Cardiac fibroblast (primary cell): ENCODE results near the gene HMBS.
"Not testable (repeated sequence)": the region's sequence is repeated elsewhere in the genome, so short reads cannot be mapped to it uniquely, and the experiment has no call there.

Experiments
- DNase-seq, 2 donors: peaks; one replicate each; pipeline versions ENCODE4 v3.0.0 to v3.0.0-alpha.2; 2010; ENCODE audit warnings: low read depth in 2 of 2
- H3K4me3 ChIP-seq, 2 donors: replicated peaks in 1 of 2; 1 replicate in 1 of 2; 2 replicates in 1 of 2; pipeline ENCODE4 v1.5.1; 2011; ENCODE audit warnings: low read depth in 2 of 2, low read length in 2 of 2, mild to moderate bottlenecking in 2 of 2, moderate library complexity in 1 of 2
- TF ChIP-seq, protein P1 (sequence below): IDR thresholded peaks from one replicate; pipeline ENCODE4 v1.5.1; 2011; ENCODE audit warnings: low read depth, mild to moderate bottlenecking, low read length, inconsistent platforms

Gene HMBS

GRCh38 chr11:119134389-119134978 is 49.8 kb downstream of the HMBS start:
- TF ChIP-seq, protein P1, sequence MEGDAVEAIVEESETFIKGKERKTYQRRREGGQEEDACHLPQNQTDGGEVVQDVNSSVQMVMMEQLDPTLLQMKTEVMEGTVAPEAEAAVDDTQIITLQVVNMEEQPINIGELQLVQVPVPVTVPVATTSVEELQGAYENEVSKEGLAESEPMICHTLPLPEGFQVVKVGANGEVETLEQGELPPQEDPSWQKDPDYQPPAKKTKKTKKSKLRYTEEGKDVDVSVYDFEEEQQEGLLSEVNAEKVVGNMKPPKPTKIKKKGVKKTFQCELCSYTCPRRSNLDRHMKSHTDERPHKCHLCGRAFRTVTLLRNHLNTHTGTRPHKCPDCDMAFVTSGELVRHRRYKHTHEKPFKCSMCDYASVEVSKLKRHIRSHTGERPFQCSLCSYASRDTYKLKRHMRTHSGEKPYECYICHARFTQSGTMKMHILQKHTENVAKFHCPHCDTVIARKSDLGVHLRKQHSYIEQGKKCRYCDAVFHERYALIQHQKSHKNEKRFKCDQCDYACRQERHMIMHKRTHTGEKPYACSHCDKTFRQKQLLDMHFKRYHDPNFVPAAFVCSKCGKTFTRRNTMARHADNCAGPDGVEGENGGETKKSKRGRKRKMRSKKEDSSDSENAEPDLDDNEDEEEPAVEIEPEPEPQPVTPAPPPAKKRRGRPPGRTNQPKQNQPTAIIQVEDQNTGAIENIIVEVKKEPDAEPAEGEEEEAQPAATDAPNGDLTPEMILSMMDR = peak; percentile 64
- no peak overlapping the region for H3K4me3 ChIP-seq
- DNase-seq = peak in 1 of 2 donors; percentile 14

DNA sequence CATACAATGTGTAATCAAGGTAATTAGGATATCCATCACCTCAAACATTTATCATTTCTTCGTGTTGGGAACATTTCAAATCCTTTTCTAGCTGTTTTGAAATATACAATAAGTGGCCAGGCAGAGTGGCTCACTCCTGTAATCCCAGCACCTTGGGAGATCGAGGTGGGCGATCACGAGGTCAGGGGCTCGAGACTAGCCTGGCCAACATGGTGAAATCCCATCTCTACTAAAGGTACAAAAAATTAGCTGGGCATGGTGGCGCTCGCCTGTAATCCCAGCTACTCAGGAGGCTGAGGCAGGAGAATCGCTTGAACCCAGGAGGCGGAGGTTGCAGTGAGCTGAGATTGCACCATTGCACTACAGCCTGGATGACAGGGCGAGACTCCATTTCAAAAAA is 54.6 kb downstream of the HMBS start:
- DNase-seq, H3K4me3 ChIP-seq: not testable (repeated sequence)
